Neuronal stem cell (in vitro differentiated cells): ENCODE results near the gene MALT1.
"Not testable (repeated sequence)": the region's sequence is repeated elsewhere in the genome, so short reads cannot be mapped to it uniquely, and the experiment has no call there.

ENCODE experiments used
- DNase-seq: peaks from one replicate; pipeline ENCODE4 v3.0.0-alpha.2; 2013; ENCODE audit warnings: low spot score
- H2AFZ ChIP-seq: one replicate; pipeline ENCODE4 v1.6.1; 2013; ENCODE audit warnings: mild to moderate bottlenecking, low read length, inconsistent platforms
- H2AK5ac ChIP-seq: 2 replicates; pipeline ENCODE4 v1.6.1; 2013; ENCODE audit warnings: low read depth, mild to moderate bottlenecking, inconsistent platforms, low read length, moderate library complexity, mixed read lengths
- H2BK120ac ChIP-seq: 2 replicates; pipeline ENCODE4 v1.6.1; 2013; ENCODE audit warnings: low read depth, mild to moderate bottlenecking, inconsistent platforms, low read length, moderate library complexity, mixed read lengths
- H2BK12ac ChIP-seq: one replicate; pipeline ENCODE4 v1.6.1; 2013; ENCODE audit warnings: low read length, inconsistent platforms
- H2BK15ac ChIP-seq: 2 replicates; pipeline ENCODE4 v1.6.1; 2013; ENCODE audit warnings: mild to moderate bottlenecking, low read length, inconsistent platforms, mixed read lengths
- H2BK5ac ChIP-seq: one replicate; pipeline ENCODE4 v1.6.1; 2013; ENCODE audit warnings: inconsistent platforms, mild to moderate bottlenecking, low read length, moderate library complexity
- H3K14ac ChIP-seq: one replicate; pipeline ENCODE4 v1.6.1; 2013; ENCODE audit warnings: low read length, inconsistent platforms
- H3K18ac ChIP-seq: 2 replicates; pipeline ENCODE4 v1.6.1; 2013; ENCODE audit warnings: low read length, inconsistent platforms
- H3K23ac ChIP-seq: 2 replicates; pipeline ENCODE4 v1.6.1; 2013; ENCODE audit warnings: low read depth, mild to moderate bottlenecking, mixed read lengths, low read length, inconsistent platforms; ENCODE audit not compliant: poor library complexity
- H3K27ac ChIP-seq: replicated peaks from 3 replicates; pipeline ENCODE4 v1.5.1; 2013; ENCODE audit warnings: low read length, inconsistent platforms
- H3K27me3 ChIP-seq, 3 experiments: 2 replicates each; pipeline ENCODE4 v1.6.1; 2013; ENCODE audit warnings: low read length in 3 of 3, mild to moderate bottlenecking in 2 of 3, inconsistent platforms in 1 of 3, low read depth in 1 of 3, mixed read lengths in 1 of 3, moderate library complexity in 1 of 3; ENCODE audit not compliant: control insufficient read depth in 3 of 3, insufficient read depth in 3 of 3
- H3K36me3 ChIP-seq, 2 donors: replicated peaks in 1 of 2; 2 replicates each; pipeline ENCODE4 v1.6.1; 2013; ENCODE audit warnings: low read length in 2 of 2; ENCODE audit not compliant: control insufficient read depth in 2 of 2, insufficient read depth in 2 of 2
- H3K4ac ChIP-seq: 2 replicates; pipeline ENCODE4 v1.6.1; 2013; ENCODE audit warnings: inconsistent platforms, mild to moderate bottlenecking, low read length, moderate library complexity
- H3K4me1 ChIP-seq, 2 donors: 1 replicate in 1 of 2; 2 replicates in 1 of 2; pipeline ENCODE4 v1.6.1; 2013; ENCODE audit warnings: low read length in 2 of 2, low read depth in 1 of 2; ENCODE audit not compliant: control insufficient read depth in 2 of 2, insufficient read depth in 1 of 2
- H3K4me2 ChIP-seq: one replicate; pipeline ENCODE4 v1.6.1; 2013; ENCODE audit warnings: mild to moderate bottlenecking, low read length, inconsistent platforms; ENCODE audit not compliant: insufficient read depth, poor library complexity, severe bottlenecking
- H3K4me3 ChIP-seq, 2 donors: 2 replicates each; pipeline ENCODE4 v1.5.1; 2013; ENCODE audit warnings: low read length in 2 of 2, mild to moderate bottlenecking in 2 of 2, inconsistent platforms in 1 of 2, moderate library complexity in 1 of 2
- H3K79me1 ChIP-seq: one replicate; pipeline ENCODE4 v1.6.1; 2013; ENCODE audit warnings: low read depth, mild to moderate bottlenecking, inconsistent platforms, low read length, moderate library complexity
- H3K9ac ChIP-seq: one replicate; pipeline ENCODE4 v1.6.1; 2013; ENCODE audit warnings: mild to moderate bottlenecking, low read depth, low read length, inconsistent platforms; ENCODE audit not compliant: poor library complexity
- H3K9me3 ChIP-seq, 2 donors: replicated peaks in 1 of 2; 2 replicates each; pipeline versions ENCODE3 to v1.6.1; 2013; ENCODE audit warnings: low read length in 2 of 2, mild to moderate bottlenecking in 2 of 2, inconsistent platforms in 1 of 2, low read depth in 1 of 2, mixed read lengths in 1 of 2, moderate library complexity in 1 of 2; ENCODE audit not compliant: control insufficient read depth in 2 of 2, insufficient read depth in 1 of 2
- H4K8ac ChIP-seq: one replicate; pipeline ENCODE4 v1.6.1; 2013; ENCODE audit warnings: low read depth, mild to moderate bottlenecking, inconsistent platforms, low read length, moderate library complexity
- H4K91ac ChIP-seq: one replicate; pipeline ENCODE4 v1.6.1; 2013; ENCODE audit warnings: low read length, low read depth, mild to moderate bottlenecking, inconsistent platforms; ENCODE audit not compliant: poor library complexity
- WGBS, 2 donors: extraction: QIAGEN DNeasy Blood & Tissue Kit; methylation state at CpG; one replicate each; pipeline ENCODE4 v1.1.7; 2013; ENCODE audit warnings: missing lambda C conversion rate in 2 of 2, mixed read lengths in 1 of 2; ENCODE audit not compliant: insufficient read length in 2 of 2, insufficient replicate concordance in 1 of 2; ENCODE audit errors: extremely low coverage in 2 of 2; 5-methylcytosine and 5-hydroxymethylcytosine counted together

Gene MALT1

DNA sequence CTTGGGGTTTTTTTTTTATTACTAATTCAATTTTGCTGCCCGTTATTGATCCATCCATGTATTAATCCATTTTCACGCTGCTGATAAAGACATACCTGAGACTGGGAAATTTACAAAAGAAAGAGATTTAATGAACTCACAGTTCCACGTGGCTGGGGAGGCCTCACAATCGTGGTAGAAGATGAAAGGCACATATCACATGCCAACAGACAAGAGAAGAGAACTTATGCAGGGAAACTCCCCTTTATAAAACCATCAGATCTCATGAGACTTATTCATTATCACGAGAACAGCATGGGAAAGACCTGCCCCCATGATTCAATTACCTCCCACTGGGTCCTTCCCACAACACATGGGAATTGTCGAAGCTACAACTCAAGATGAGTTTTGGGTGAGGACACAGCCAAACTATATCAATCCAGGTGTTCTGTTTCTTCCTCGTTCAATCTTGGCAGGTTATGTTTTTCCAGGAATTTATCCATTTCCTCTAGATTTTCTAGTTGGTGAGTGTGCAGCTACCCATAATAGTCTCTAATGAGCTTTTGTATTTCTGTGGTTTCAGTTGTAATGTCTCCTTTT lies 18.0 kb upstream of the MALT1 start:
- H3K36me3 ChIP-seq, H3K14ac ChIP-seq, H2BK12ac ChIP-seq, H3K27ac ChIP-seq, H3K4me2 ChIP-seq, H3K9ac ChIP-seq, H3K23ac ChIP-seq, H3K4ac ChIP-seq, H3K4me3 ChIP-seq, H3K18ac ChIP-seq, H2BK15ac ChIP-seq, H2AK5ac ChIP-seq, H2BK5ac ChIP-seq, H4K8ac ChIP-seq, H3K4me1 ChIP-seq, H3K79me1 ChIP-seq, H4K91ac ChIP-seq, H2AFZ ChIP-seq, H2BK120ac ChIP-seq, DNase-seq, H3K27me3 ChIP-seq: not testable (repeated sequence)
- WGBS, 2 donors, result no CpG with 5 or more reads among the region's 7 CpGs
- H3K9me3 ChIP-seq, result peaks cover 0 to 12% of the 10 kb centered on the region in 2 donors

DNA sequence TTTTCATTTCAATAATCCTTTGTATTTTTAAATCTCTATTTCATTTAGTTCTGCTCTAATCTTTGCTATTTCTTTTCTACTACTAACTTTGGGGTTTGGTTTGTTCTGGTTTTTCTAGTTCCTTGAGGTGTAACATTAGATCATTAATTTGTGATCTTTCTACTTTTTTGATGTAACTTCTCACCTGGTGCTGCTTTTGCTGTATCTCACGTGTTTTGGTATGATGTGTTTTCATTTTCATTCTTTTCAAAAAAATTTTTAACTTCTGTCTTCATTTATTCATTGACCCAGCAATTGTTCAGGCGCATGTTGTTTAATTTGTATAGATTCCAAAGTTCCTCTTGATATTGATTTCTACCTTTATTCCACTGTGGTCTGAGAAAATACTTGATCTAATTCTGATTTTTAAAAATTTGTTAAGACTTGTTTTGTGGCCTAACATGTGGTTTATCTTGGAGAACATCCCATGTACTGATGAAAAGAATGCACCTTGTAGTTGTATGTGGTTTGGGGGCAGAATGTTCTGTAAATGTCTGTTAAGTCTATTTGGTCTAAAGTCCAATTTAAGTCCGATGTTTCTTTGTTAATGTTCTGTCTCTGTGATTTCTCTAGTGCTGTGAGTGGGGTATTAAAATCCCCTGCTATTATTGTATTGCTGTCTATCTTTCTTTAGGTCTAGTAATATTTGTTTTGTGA lies 17.3 kb upstream of the MALT1 start:
- peaks cover 0 to 12% of the 10 kb centered on the region in 2 donors for H3K9me3 ChIP-seq
- H3K4me3 ChIP-seq, result no peak overlapping the region
- no peak overlapping the region for H3K23ac ChIP-seq
- no CpG with 5 or more reads among the region's 3 CpGs for WGBS, 2 donors
- no peak overlapping the region for H3K27ac ChIP-seq
- H3K36me3 ChIP-seq, result no peaks in the 10 kb centered on the region
- no peak overlapping the region for H2BK15ac ChIP-seq
- H3K4ac ChIP-seq, result no peak overlapping the region
- H2AFZ ChIP-seq, result no peak overlapping the region
- H4K8ac ChIP-seq, result no peak overlapping the region
- no peaks in the 10 kb centered on the region for H3K4me1 ChIP-seq
- no peak overlapping the region for H2AK5ac ChIP-seq
- H3K4me2 ChIP-seq, result no peak overlapping the region
- H3K14ac ChIP-seq, result no peak overlapping the region
- H3K18ac ChIP-seq, result no peak overlapping the region
- H3K27me3 ChIP-seq, result no peaks in the 10 kb centered on the region
- no peak overlapping the region for H4K91ac ChIP-seq
- H3K9ac ChIP-seq, result no peak overlapping the region
- H3K79me1 ChIP-seq, result no peaks in the 10 kb centered on the region
- no peak overlapping the region for H2BK5ac ChIP-seq
- H2BK12ac ChIP-seq, result no peak overlapping the region
- no peak for DNase-seq
- H2BK120ac ChIP-seq, result no peak overlapping the region

GRCh38 chr18:58654896-58655614 lies 16.2 kb upstream of the MALT1 start:
- no peak overlapping the region for H3K4me2 ChIP-seq
- no peak overlapping the region for H3K27ac ChIP-seq
- no peaks in the 10 kb centered on the region for H3K4me1 ChIP-seq
- peaks cover 0 to 12% of the 10 kb centered on the region in 2 donors for H3K9me3 ChIP-seq
- H2AK5ac ChIP-seq, result no peak overlapping the region
- H3K27me3 ChIP-seq, result no peaks in the 10 kb centered on the region
- H3K79me1 ChIP-seq, result no peaks in the 10 kb centered on the region
- no peaks in the 10 kb centered on the region for H3K36me3 ChIP-seq
- H4K91ac ChIP-seq, result no peak overlapping the region
- no peak overlapping the region for H2BK120ac ChIP-seq
- no peak overlapping the region for H3K9ac ChIP-seq
- no peak overlapping the region for H4K8ac ChIP-seq
- no peak overlapping the region for H3K23ac ChIP-seq
- H3K18ac ChIP-seq, result no peak overlapping the region
- no peak overlapping the region for H3K4ac ChIP-seq
- H2AFZ ChIP-seq, result no peak overlapping the region
- no peak overlapping the region for H3K4me3 ChIP-seq
- no peak overlapping the region for H2BK15ac ChIP-seq
- no peak overlapping the region for H2BK5ac ChIP-seq
- no peak for DNase-seq
- H2BK12ac ChIP-seq, result no peak overlapping the region
- WGBS, 2 donors, result no CpG with 5 or more reads among the region's 6 CpGs
- no peak overlapping the region for H3K14ac ChIP-seq

DNA sequence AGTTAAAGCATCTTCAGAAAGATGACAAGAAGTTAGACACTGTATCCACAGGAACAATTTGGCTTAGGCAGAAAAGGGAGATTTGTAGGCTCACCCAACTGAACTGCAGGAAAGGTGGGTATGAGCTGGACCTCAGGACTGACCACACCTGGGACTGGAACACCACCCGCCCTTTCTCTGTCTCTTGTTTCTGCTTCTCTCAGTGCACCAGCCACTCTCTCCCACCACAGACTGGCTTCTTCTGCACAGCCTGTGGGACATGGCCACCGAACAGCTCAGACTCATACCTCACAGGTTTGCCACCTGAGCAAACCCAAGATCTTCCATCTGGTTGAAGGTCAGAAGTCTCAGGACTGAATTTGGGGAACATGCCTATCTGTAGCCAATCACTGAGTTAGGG lies 14.2 kb upstream of the MALT1 start:
- DNase-seq, result no peak
- Histone ChIP-seq H2BK120ac (no peak overlapping the region), H3K4me1 (peaks cover 0 to 3% of the 10 kb centered on the region in 2 donors), H3K4ac (no peak overlapping the region), H3K9me3 (peaks cover 0 to 12% of the 10 kb centered on the region in 2 donors), H3K9ac (no peak overlapping the region), H3K27ac (no peak overlapping the region), H3K4me3 (peak overlapping the region in 1 of 2 donors; percentile 47), H2AFZ (no peak overlapping the region), H2BK5ac (no peak overlapping the region), H3K23ac (no peak overlapping the region), H3K27me3 (no peaks in the 10 kb centered on the region), H2BK12ac (no peak overlapping the region), H3K14ac (no peak overlapping the region), H3K79me1 (no peaks in the 10 kb centered on the region), H4K91ac (no peak overlapping the region), H3K18ac (no peak overlapping the region), H4K8ac (no peak overlapping the region), H3K36me3 (no peaks in the 10 kb centered on the region), H2AK5ac (no peak overlapping the region), H2BK15ac (no peak overlapping the region), H3K4me2 (no peak overlapping the region)
- no CpG with 5 or more reads among the region's 2 CpGs for WGBS, 2 donors
